MCF 10A (cell line): ENCODE measurements around the gene GSTP1. TPM values are rescaled to one million over a fixed set of nuclear protein-coding genes. Genes with fewer than 3 reads are reported as not detected.

Source experiments
- BruUV-seq: library from RNA; stranded (reverse); fragments of 400-500 nt; replicated peaks from 2 replicates; lab custom pipeline; 2021; lab: Mats Ljungman, UMichigan
- CTCF ChIA-PET: fragments of 300-600 bp; sonication (Branson Sonifier 250); formaldehyde crosslinking; extraction: SDS; loops from one replicate; lab custom pipeline; 2021; ENCODE audit warnings: antibody characterized with exemption, inconsistent platforms; lab: Yijun Ruan, JAX
- POLR2A ChIA-PET: fragments of 300-600, 350-650 bp; sonication (Branson Sonifier 250); formaldehyde crosslinking; extraction: SDS; loops from one replicate; lab custom pipeline; 2020; ENCODE audit warnings: antibody characterized with exemption, inconsistent platforms; lab: Yijun Ruan, JAX
- DNase-seq: peaks from one replicate; pipeline ENCODE4 v3.0.0-alpha.2; 2018; ENCODE audit not compliant: unreplicated experiment
- H3K27ac Mint-ChIP-seq: one replicate; pipeline ENCODE4 v1.8.0; 2022; ENCODE audit warnings: mild to moderate bottlenecking, low read depth, mixed read lengths; ENCODE audit not compliant: unreplicated experiment
- H3K27me3 Mint-ChIP-seq: one replicate; pipeline ENCODE4 v1.8.0; 2022; ENCODE audit warnings: mixed read lengths; ENCODE audit not compliant: insufficient read depth, unreplicated experiment
- H3K36me3 Mint-ChIP-seq: one replicate; pipeline ENCODE4 v1.8.0; 2022; ENCODE audit warnings: mild to moderate bottlenecking, moderate library complexity, mixed read lengths; ENCODE audit not compliant: insufficient read depth, unreplicated experiment
- H3K4me1 Mint-ChIP-seq: one replicate; pipeline ENCODE4 v1.8.0; 2022; ENCODE audit warnings: mixed read lengths; ENCODE audit not compliant: insufficient read depth, unreplicated experiment
- H3K4me3 Mint-ChIP-seq: one replicate; pipeline ENCODE4 v1.8.0; 2022; ENCODE audit warnings: mild to moderate bottlenecking, moderate library complexity, mixed read lengths; ENCODE audit not compliant: unreplicated experiment
- H3K9me3 Mint-ChIP-seq: one replicate; pipeline ENCODE4 v1.8.0; 2022; ENCODE audit warnings: mixed read lengths; ENCODE audit not compliant: unreplicated experiment
- intact Hi-C: fragments of 100-400 bp; cut with micrococcal nuclease; formaldehyde crosslinking; loops from 2 replicates; pipeline ENCODE4 v1.14.1; 2022
- total RNA-seq: library from RNA; stranded (reverse); gene quantifications from 2 replicates; pipeline ENCODE4 v1.2.3, GENCODE V29; 2022
- TF ChIP-seq, protein P1 (sequence below): fragments of 200-600 bp; IDR thresholded peaks from one replicate; pipeline ENCODE4 v1.8.0; 2022; ENCODE audit warnings: antibody characterized with exemption, mild to moderate bottlenecking; ENCODE audit not compliant: unreplicated experiment

The GSTP1 gene
- total RNA-seq, 1 experiment from 2014 or later = 1,641 TPM

DNA sequence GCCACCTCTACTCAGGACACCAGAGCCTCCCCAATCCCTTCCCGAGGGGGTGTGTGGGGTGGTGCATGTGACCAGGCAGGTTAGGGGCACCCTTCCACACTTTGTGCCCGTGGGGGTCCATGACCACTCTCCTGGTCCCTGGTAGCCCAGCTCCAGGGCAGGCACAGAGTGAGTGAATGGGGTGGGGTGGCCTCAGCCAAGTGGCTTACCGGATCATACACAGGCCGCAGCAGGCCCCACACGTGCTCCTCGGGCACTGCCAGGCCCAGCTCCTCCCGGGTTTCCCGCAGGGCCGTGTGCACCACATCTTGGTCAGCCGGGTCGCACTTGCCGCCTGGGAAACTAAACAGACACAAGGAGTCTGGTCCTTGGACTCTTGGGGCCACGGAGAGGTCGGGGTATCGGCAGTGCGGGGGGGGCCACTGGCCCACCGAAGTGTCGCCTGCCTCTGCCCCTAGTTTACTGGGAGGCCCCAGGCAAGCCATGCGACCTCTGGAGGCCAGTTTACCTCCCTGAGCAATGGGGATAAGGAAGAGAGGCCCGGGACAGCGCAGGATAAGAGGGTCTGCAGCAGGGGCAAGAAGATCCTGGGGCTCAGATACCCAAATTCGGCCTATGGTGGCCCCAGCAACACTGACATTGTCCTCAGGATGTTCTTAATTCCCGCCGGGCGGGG, 45.2 kb downstream of the GSTP1 start:
- H3K4me3 Mint-ChIP-seq = peak overlapping the region; percentile 79
- no peaks in the 10 kb centered on the region for H3K27me3 Mint-ChIP-seq
- TF ChIP-seq, protein P1, sequence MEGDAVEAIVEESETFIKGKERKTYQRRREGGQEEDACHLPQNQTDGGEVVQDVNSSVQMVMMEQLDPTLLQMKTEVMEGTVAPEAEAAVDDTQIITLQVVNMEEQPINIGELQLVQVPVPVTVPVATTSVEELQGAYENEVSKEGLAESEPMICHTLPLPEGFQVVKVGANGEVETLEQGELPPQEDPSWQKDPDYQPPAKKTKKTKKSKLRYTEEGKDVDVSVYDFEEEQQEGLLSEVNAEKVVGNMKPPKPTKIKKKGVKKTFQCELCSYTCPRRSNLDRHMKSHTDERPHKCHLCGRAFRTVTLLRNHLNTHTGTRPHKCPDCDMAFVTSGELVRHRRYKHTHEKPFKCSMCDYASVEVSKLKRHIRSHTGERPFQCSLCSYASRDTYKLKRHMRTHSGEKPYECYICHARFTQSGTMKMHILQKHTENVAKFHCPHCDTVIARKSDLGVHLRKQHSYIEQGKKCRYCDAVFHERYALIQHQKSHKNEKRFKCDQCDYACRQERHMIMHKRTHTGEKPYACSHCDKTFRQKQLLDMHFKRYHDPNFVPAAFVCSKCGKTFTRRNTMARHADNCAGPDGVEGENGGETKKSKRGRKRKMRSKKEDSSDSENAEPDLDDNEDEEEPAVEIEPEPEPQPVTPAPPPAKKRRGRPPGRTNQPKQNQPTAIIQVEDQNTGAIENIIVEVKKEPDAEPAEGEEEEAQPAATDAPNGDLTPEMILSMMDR = no peak
- H3K4me1 Mint-ChIP-seq = no peaks in the 10 kb centered on the region
- DNase-seq = no peak
- CTCF ChIA-PET = interaction anchor here (0.6 to 5.0 kb wide), 12 partner anchors 10 to 85 kb away, joined by 3 to 50 read pairs (median 4); no protein-coding TSS in a partner anchor
- no TSS peak for BruUV-seq
- no peak overlapping the region for H3K27ac Mint-ChIP-seq
- intact Hi-C loops = loop anchor here (1.0 to 5.0 kb wide), 4 partner anchors 30 to 164 kb away; no protein-coding TSS in a partner anchor
- POLR2A ChIA-PET = interaction anchor here (0.5 to 2.8 kb wide), 7 partner anchors 10 to 49 kb away, joined by 3 to 20 read pairs (median 7); partner anchors contain the start of gene GSTP1
- H3K36me3 Mint-ChIP-seq = no peaks in the 10 kb centered on the region
- H3K9me3 Mint-ChIP-seq = no peaks in the 10 kb centered on the region

DNA sequence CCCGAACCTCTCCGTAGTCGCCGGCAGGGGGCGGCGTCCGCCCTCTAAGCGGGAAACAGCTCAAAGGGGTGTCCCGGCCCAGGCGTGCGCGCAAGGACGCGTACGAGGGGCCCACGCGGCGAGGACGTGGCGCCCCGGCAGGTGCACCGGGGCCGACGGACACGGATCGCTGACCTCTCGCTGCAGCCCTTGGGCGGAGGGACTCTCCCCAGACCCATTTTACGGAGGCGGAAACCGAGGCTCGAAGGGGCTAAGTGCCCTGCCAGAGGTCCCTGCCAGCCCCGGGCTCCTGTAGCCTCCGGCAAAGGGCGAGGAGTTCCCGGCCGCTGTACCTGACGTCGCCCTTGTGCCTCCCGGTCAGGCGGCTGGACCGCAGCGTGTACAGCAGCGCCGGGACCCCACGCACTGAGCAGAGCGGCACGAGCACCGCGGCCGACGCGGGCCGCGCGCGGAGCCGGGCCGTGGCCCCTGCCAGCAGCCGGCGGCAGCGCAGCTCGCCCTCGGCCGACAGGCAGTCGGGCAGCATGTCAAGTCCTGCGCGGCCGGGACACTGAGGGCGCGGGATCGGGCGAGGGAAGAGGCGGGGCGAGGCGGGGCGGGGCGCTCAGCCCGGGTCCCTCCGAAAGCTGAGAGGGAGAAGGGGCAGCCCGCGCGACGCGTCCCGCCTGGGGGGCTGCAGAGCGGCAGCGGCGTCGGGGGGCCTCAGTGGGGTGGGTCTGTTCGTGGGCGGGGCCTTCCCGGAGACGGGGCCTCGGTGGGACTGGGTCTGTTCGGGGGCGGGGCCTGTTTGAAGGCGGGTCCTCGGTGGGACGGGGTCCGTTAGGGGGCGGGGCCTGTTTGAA, 46.0 kb downstream of the GSTP1 start, which contains the start of gene NUDT8:
NUDT8 (minus strand) TSS at position 552 of the 842 bp plus-strand sequence; CDS start at position 526, 26 bp downstream.
- TF ChIP-seq, protein P1 = peak; percentile 88
- DNase-seq = peak; percentile 85
- intact Hi-C loops = loop anchor here (1.0 to 5.0 kb wide), 4 partner anchors 29 to 163 kb away; no protein-coding TSS in a partner anchor
- Mint-ChIP-seq H3K27ac (peak within 1 kb of the TSS; percentile 52), H3K36me3 (no peaks in the 10 kb centered on the region), H3K4me1 (no peaks in the 10 kb centered on the region), H3K27me3 (no peaks in the 10 kb centered on the region), H3K9me3 (no peaks in the 10 kb centered on the region), H3K4me3 (peak within 1 kb of the TSS; percentile 79)
- BruUV-seq = no TSS peak
- ChIA-PET POLR2A (interaction anchor here (0.6 to 2.8 kb wide), 10 partner anchors 21 to 692 kb away, joined by 3 to 20 read pairs (median 5); partner anchors contain the start of gene GSTP1), CTCF (interaction anchor here (0.6 to 5.0 kb wide), 12 partner anchors 9 to 61 kb away, joined by 3 to 50 read pairs (median 6); no protein-coding TSS in a partner anchor)

DNA sequence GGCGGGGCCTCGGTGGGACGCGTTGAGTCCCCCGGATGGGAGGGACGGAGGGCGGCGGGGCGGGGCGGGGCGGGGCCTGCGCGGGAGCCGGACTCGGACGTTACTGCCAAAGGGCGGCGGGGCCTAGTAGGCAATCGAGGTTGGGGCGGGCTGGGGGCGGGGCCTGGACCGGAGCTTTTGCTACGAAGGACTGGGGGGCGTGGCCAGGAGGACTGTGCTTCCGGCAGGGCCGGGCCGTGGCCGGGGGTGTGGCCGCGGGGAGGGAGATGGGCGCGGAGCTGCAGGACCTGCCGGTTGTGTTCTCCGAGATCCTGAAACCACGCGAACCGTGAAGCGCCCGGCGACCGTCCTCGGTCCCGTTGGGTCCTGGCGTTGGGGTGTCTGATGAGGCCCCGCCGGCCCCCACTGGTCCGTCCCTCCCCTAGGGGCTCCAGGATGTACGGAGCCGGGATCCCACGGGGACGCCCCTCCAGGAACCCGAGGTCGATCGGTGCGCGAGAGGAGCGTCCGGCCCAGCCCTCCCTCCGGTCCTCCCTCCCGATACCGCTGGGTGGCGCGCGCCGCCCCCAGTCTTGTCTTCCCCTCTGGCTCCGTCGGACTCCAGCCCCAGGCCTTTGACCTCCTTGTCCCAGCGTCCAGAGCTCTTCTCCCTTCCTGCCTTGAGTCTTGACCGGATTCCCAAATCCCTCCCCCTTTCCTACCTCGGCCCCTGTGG, 46.8 kb downstream of the GSTP1 start:
- Mint-ChIP-seq H3K27ac (peak overlapping the region; percentile 52), H3K4me3 (peak overlapping the region; percentile 79), H3K27me3 (no peaks in the 10 kb centered on the region), H3K36me3 (no peaks in the 10 kb centered on the region), H3K4me1 (no peaks in the 10 kb centered on the region), H3K9me3 (no peaks in the 10 kb centered on the region)
- intact Hi-C loops = no loop called here
- POLR2A ChIA-PET = interaction anchor here (0.8 to 2.8 kb wide), 8 partner anchors 22 to 691 kb away, joined by 3 to 20 read pairs (median 7); partner anchors contain the start of gene GSTP1
- no TSS peak for BruUV-seq
- DNase-seq = peak; percentile 96
- TF ChIP-seq, protein P1 = peak; percentile 70
- CTCF ChIA-PET = interaction anchor here (0.6 to 5.0 kb wide), 11 partner anchors 8 to 60 kb away, joined by 3 to 50 read pairs (median 6); no protein-coding TSS in a partner anchor
